HepG2 (cell line): ENCODE results near the gene ZMYND8. TPM values are rescaled to one million over a fixed set of nuclear protein-coding genes. Genes with fewer than 3 reads are reported as not detected.
A peak's percentile ranks its signal among the peaks of the same experiment; 100 is the strongest.

Experiments
- ATAC-seq: fragments of 200-7000 bp; cut with Tn5 transposase; 3 replicates; pipeline ENCODE4 v1.9.1; 2020; ENCODE audit warnings: mild to moderate bottlenecking, moderate library complexity
- BruUV-seq: library from RNA; stranded (reverse); fragments of 400-500 nt; replicated peaks from 2 replicates; lab custom pipeline; 2021; lab: Mats Ljungman, UMichigan
- CTCF ChIA-PET: fragments of 300-600 bp; formaldehyde crosslinking; extraction: SDS; loops from one replicate; lab custom pipeline; 2021; ENCODE audit warnings: low total read pairs, inconsistent platforms, low intra/inter-chr PET ratio; lab: Yijun Ruan, JAX
- POLR2A ChIA-PET: fragments of 350-600 bp; sonication (Branson Sonifier 250); formaldehyde crosslinking; loops from one replicate; lab custom pipeline; 2020; ENCODE audit warnings: antibody characterized with exemption, inconsistent platforms; lab: Yijun Ruan, JAX
- DNase-seq: peaks from one replicate; pipeline ENCODE4 v3.0.0-alpha.2; 2015; ENCODE audit warnings: low spot score
- FAIRE-seq: peaks from 3 replicates; lab custom pipeline; 2011; peaks lifted over from hg19 to GRCh38; lab: Jason Lieb, UNC
- H2AFZ ChIP-seq: one replicate; pipeline ENCODE4 v1.6.1; 2011; ENCODE audit warnings: low read length, inconsistent platforms
- H3K27ac ChIP-seq: fragments of 300-600 bp; 3 replicates; pipeline ENCODE4 v1.8.0; 2011; ENCODE audit warnings: mixed run types, mild to moderate bottlenecking, mixed read lengths, low read length, inconsistent platforms; ENCODE audit not compliant: insufficient read depth; ENCODE audit errors: extremely low read length
- H3K27me3 ChIP-seq, 2 experiments: fragments of 200-600 bp in 1 of 2; 2 replicates in 1 of 2; 3 replicates in 1 of 2; pipeline versions ENCODE4 v1.6.0 to v1.8.0; 2011; ENCODE audit warnings: low read length in 2 of 2, mild to moderate bottlenecking in 2 of 2, moderate library complexity in 2 of 2, inconsistent platforms in 1 of 2; ENCODE audit not compliant: insufficient read depth in 2 of 2, control insufficient read depth in 1 of 2
- H3K36me3 ChIP-seq, 2 experiments: fragments of 200-600 bp in 1 of 2; replicated peaks in 1 of 2; 2 replicates in 1 of 2; 3 replicates in 1 of 2; pipeline versions ENCODE4 v1.5.1 to v1.8.0; 2011; ENCODE audit warnings: low read length in 2 of 2, inconsistent platforms in 1 of 2; ENCODE audit not compliant: insufficient read depth in 2 of 2, control insufficient read depth in 1 of 2
- H3K4me1 ChIP-seq: 2 replicates; pipeline ENCODE4 v1.5.1; 2012; ENCODE audit warnings: low read length, inconsistent platforms; ENCODE audit not compliant: insufficient read depth
- H3K4me2 ChIP-seq: 2 replicates; pipeline ENCODE4 v1.6.0; 2011; ENCODE audit warnings: low read depth, low read length, inconsistent platforms
- H3K4me3 ChIP-seq, 3 experiments: fragments of 200-600 bp in 1 of 3; sonication (generic), shearing (Covaris generic) in 1 of 3; replicated peaks in 1 of 3; 2 replicates each; pipeline ENCODE4 v1.5.1; 2011 to 2016; ENCODE audit warnings: low read length in 3 of 3, inconsistent platforms in 2 of 3, low read depth in 2 of 3, mild to moderate bottlenecking in 2 of 3, control low read depth in 1 of 3, mixed read lengths in 1 of 3; ENCODE audit not compliant: insufficient read depth in 1 of 3
- H3K79me2 ChIP-seq: one replicate; pipeline ENCODE4 v1.6.1; 2011; ENCODE audit warnings: low read length, inconsistent platforms; ENCODE audit not compliant: insufficient read depth
- H3K9ac ChIP-seq: 2 replicates; pipeline ENCODE4 v1.6.0; 2011; ENCODE audit warnings: mild to moderate bottlenecking, low read depth, low read length, inconsistent platforms; ENCODE audit not compliant: insufficient read depth
- H3K9me3 ChIP-seq: 2 replicates; pipeline ENCODE4 v1.5.1; 2012; ENCODE audit warnings: mild to moderate bottlenecking, low read length
- H4K20me1 ChIP-seq: 2 replicates; pipeline ENCODE4 v1.6.0; 2011; ENCODE audit warnings: inconsistent platforms, mild to moderate bottlenecking, low read length, moderate library complexity; ENCODE audit not compliant: insufficient read depth
- ELF1 ChIP-seq: sonication (generic); formaldehyde crosslinking; IDR thresholded peaks from 2 replicates; pipeline ENCODE4 v1.4.0; 2020; ENCODE audit warnings: missing genetic modification reagents
- FOXP1 ChIP-seq, 2 experiments: fragments of 450-650 bp in 1 of 2; IDR thresholded peaks; 2 replicates each; pipeline ENCODE4 v1.6.1; 2017 to 2018; ENCODE audit warnings: antibody characterized with exemption in 1 of 2
- GABPB1 ChIP-seq: IDR thresholded peaks from 2 replicates; pipeline ENCODE4 v1.6.1; 2016; ENCODE audit warnings: mild to moderate bottlenecking, missing genetic modification reagents, moderate library complexity, missing compliant biosample characterization
- MAX ChIP-seq: IDR thresholded peaks from 2 replicates; pipeline ENCODE4 v1.6.1; 2012; ENCODE audit warnings: inconsistent platforms
- MXD3 ChIP-seq: IDR thresholded peaks from 2 replicates; pipeline ENCODE4 v1.6.1; 2016; ENCODE audit warnings: mild to moderate bottlenecking, missing biosample characterization, missing genetic modification reagents
- POLR2G ChIP-seq: fragments of 200-400 bp; formaldehyde crosslinking; IDR thresholded peaks from 2 replicates; pipeline ENCODE4 v1.6.1; 2018; ENCODE audit warnings: mild to moderate bottlenecking, low read depth, low read length, moderate library complexity
- RBM22 ChIP-seq: fragments of 200-400 bp; formaldehyde crosslinking; optimal IDR thresholded peaks from 2 replicates; pipeline ENCODE3; 2017; ENCODE audit warnings: mild to moderate bottlenecking, low read length, moderate library complexity
- ZBTB33 ChIP-seq: sonication (generic); formaldehyde crosslinking; IDR thresholded peaks from 2 replicates; pipeline ENCODE4 v1.4.0; 2020; ENCODE audit warnings: missing genetic modification reagents
- WGBS: methylation state at CpG from one replicate; pipeline ENCODE4 v1.1.6; 2017; ENCODE audit warnings: low lambda C conversion rate; 5-methylcytosine and 5-hydroxymethylcytosine counted together
- in situ Hi-C: cut with HindIII; loops from 2 replicates; pipeline ENCODE4 v1.10.0; 2017; ENCODE audit warnings: low pct_unique_long_range_greater_than_20kb; ENCODE audit not compliant: extremely low pct_ligation_motif_present
- intact Hi-C: fragments of 100-400 bp; cut with micrococcal nuclease; formaldehyde crosslinking; loops from one replicate; pipeline ENCODE4 v1.10.0; 2022; ENCODE audit not compliant: unreplicated experiment
- polyA plus RNA-seq, 8 experiments: library from polyadenylated mRNA; depleted of rRNA in 3 of 8; stranded (reverse) in 7 of 8; unstranded in 1 of 8; fragments of >200 nt; fragmentation: Illumina TruSeq in 4 of 8; extraction: Trizol in 4 of 8; gene quantifications; 2 replicates each; pipeline versions ENCODE4 v1.2.1 to v1.2.3, GENCODE V29; 2011 to 2016; ENCODE audit warnings: low read depth in 4 of 8, missing spikeins in 1 of 8, mixed read lengths in 1 of 8; ENCODE audit not compliant: insufficient read depth in 1 of 8
- total RNA-seq, 5 experiments: library from RNA; depleted of rRNA; stranded (reverse); fragments of >200 nt; fragmentation: Illumina TruSeq; extraction: Trizol; gene quantifications; 2 replicates each; pipeline ENCODE4 v1.2.3, GENCODE V29; 2016; ENCODE audit warnings: low read depth in 1 of 5
- TF ChIP-seq, protein P1 (sequence below): sonication (generic); formaldehyde crosslinking; IDR thresholded peaks from 2 replicates; pipeline ENCODE4 v1.5.1; 2020; ENCODE audit warnings: mild to moderate bottlenecking, missing genetic modification reagents

ZMYND8 gene
- total and polyA plus RNA-seq, 2 of the 13 experiments (the other 11 are each of a cell fraction or from before 2014, with no cell fraction given): 53.9 to 84.7 TPM

DNA sequence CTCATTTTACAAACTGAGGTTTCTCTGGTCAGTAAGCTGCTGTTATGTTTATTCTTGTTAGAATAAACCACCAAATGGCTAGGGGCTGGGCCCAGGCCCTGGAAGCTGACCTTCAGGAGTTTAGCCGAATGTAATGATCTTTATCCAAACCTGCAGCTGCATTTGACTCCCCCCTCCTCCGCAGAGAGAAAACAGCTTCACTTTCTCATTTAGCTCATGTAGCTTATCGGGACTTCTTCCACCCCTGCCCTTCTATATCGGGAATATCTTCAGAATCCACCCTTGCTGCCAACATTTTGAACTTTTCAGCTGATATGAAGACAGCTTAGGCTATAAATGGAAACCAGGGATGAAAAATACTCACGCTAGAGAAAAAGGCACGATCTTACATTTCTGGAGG, 102.6 kb downstream of the ZMYND8 start:
- ATAC-seq (no peak), DNase-seq (no peak), FAIRE-seq (no peak)
- 98% methylated on average over 6 of the region's 6 CpGs for WGBS
- intact Hi-C loops: loop anchor here (5.0 kb wide), 1 partner anchor 37 kb away; no protein-coding TSS in a partner anchor
- Histone ChIP-seq H3K36me3 (peaks cover 47 to 83% of the 10 kb centered on the region in 2 experiments), H3K4me3 (no peak overlapping the region), H3K9ac (no peak overlapping the region), H2AFZ (no peak overlapping the region), H3K4me2 (no peak overlapping the region), H3K79me2 (peaks cover 28% of the 10 kb centered on the region), H3K9me3 (no peaks in the 10 kb centered on the region), H3K4me1 (peaks cover 46% of the 10 kb centered on the region), H4K20me1 (peaks cover 53% of the 10 kb centered on the region), H3K27me3 (no peaks in the 10 kb centered on the region), H3K27ac (no peak overlapping the region)
- TF ChIP-seq MXD3: no peak
- TF ChIP-seq RBM22: peak; percentile 31
- TF ChIP-seq POLR2G: peak; percentile 22; the same call in 1 of the 2 replicates
- no peak for TF ChIP-seq MAX
- TF ChIP-seq, protein P1, sequence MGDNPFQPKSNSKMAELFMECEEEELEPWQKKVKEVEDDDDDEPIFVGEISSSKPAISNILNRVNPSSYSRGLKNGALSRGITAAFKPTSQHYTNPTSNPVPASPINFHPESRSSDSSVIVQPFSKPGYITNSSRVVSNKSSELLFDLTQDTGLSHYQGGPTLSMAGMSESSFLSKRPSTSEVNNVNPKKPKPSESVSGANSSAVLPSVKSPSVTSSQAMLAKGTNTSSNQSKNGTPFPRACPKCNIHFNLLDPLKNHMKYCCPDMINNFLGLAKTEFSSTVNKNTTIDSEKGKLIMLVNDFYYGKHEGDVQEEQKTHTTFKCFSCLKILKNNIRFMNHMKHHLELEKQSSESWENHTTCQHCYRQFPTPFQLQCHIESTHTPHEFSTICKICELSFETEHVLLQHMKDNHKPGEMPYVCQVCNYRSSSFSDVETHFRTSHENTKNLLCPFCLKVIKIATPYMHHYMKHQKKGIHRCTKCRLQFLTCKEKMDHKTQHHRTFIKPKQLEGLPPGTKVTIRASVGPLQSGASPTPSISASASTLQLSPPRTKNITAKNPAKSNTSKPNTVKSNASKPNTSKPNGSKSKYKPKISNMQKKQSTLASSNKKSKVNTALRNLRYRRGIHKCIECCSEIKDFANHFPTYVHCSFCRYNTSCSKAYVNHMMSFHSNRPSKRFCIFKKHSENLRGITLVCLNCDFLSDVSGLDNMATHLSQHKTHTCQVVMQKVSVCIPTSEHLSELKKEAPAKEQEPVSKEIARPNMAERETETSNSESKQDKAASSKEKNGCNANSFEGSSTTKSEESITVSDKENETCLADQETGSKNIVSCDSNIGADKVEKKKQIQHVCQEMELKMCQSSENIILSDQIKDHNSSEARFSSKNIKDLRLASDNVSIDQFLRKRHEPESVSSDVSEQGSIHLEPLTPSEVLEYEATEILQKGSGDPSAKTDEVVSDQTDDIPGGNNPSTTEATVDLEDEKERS: no peak
- TF ChIP-seq GABPB1 (CRISPR knock-in tag): no peak
- TF ChIP-seq ELF1: no peak
- TF ChIP-seq ZBTB33 (CRISPR knock-in tag): no peak
- TF ChIP-seq FOXP1 (IDR thresholded peaks at IDR 0.05): no peak
- no peak for TF ChIP-seq FOXP1 (CRISPR knock-in tag; IDR thresholded peaks at IDR 0.05)
- in situ Hi-C loops: no loop called here
- no TSS peak for BruUV-seq
- ChIA-PET POLR2A (interaction anchor here (1.0 kb wide), 1 partner anchor 53 kb away, joined by 3 read pairs; no protein-coding TSS in a partner anchor), CTCF (no interaction called here)
